ENCODE measurements around the gene TMEM184C.
A peak's percentile ranks its signal among the peaks of the same experiment; 100 is the strongest.

TMEM184C gene

DNA sequence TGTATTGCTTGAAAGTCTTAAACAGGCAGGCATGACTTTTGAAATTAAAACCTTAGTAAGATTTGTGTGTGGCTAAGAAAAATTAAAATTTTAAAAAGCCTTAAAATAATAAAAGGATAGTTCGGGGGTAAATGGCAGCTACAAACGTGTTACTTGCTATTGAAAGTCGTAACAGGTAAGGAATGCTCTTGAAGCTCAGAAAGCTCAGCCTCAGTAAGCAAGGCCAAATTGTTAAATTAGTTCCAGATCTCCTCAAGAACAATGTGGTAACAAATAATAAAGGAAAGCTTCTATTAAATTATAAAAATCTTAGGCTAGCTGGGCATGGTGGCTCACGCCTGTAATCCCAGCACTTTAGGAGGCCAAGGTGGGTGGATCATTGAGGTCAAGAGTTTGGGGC is 41.3 kb downstream of the TMEM184C start:
- ATAC-seq, result no peak

GRCh38 chr4:147674073-147674472 is 56.9 kb downstream of the TMEM184C start:
- no peak for ATAC-seq

DNA sequence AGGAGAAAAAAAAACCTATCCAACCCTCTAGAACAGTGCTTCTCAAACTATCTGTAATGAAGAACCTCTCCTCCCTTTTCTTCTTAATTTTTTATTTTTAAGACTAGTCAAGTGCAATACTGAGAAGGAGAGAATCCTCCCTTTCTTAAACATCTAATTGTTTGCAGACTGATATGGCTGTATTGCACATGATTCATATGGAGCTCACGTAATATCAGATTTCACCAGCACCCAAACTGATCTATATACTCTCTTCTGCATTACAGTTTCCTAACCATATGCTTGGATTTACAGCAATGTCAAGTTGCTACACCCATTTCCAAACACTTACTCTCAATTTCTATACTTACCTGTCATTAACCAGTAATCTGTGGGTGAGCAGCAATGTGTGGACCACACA is 57.3 kb downstream of the TMEM184C start:
- no peak for ATAC-seq

DNA sequence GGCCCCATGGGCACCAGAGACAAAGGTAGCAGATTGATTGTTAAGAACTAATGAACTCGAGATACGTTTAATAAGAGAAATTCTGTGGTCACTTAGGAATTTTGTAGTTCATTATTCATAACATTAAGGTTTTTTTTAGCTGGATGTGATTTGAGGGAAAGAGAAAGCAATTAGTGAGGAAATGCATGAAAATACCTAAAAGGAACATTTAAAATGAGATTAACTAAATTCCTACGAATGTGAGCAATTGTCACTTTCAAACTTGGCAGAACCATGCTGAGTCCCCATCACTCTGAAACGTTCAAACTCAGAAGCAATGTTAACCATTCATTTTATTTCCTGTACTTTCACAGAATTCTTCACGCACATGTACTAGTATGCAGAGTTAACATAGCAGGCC is 60.9 kb downstream of the TMEM184C start:
- ATAC-seq, result no peak

DNA sequence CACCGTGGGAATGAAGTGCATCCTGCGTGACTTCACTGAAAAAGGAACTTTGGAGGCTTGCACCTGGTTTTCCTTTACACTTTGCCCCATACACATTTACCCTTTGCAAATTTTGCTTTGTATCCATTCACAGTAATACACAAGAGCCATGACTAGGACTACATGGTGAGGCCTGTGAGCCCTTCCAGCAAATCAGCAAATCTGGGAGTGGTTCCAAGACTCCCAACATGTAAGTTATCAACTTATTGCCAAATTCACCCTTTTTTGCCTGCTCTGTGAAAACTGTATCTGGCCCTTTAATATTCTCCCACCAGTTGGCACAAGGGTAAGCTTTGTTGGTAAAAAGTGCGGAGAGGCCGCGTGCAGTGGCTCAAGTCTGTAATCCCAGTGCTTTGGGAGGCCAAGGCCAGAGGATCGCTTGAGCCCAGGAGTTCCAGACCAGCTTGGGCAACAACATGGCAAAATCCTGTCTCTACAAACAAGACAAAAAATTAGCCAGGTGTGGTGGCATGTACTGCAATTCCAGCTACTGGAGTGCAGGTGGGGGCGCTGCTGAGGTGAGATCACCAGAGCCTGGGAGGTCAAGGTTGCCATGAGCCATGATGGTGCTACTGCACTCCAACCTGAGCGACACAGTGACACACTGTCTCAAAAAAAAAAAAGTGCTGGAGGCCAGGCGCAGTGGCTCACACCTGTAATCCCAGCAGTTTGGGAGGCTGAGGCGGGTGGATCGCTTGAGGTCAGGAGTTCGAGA is 61.8 kb downstream of the TMEM184C start:
- ATAC-seq, result no peak

- ATAC-seq, result no peak
Measured at GRCh38 chr4:147682755-147683154, 65.6 kb downstream of the TMEM184C start.

DNA sequence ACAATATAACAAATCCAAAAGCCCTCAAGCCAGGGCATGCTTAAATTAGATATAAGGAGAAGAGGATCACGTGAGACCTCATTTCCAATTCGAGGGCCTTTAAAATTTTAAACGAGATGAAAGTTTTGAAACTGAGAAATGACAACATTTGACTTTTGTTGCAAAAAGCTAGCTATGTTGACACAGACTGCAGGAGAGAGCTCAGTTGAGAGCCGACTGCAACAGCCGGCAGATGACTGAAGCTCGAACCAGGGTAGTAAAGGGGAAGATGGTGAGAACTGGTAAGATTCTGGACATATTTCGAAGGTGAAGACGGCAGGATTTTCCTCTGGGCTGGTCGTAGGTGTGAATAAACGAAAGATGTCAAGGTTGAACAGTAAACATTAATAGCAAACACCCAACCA is 66.0 kb downstream of the TMEM184C start:
- no peak for ATAC-seq

DNA sequence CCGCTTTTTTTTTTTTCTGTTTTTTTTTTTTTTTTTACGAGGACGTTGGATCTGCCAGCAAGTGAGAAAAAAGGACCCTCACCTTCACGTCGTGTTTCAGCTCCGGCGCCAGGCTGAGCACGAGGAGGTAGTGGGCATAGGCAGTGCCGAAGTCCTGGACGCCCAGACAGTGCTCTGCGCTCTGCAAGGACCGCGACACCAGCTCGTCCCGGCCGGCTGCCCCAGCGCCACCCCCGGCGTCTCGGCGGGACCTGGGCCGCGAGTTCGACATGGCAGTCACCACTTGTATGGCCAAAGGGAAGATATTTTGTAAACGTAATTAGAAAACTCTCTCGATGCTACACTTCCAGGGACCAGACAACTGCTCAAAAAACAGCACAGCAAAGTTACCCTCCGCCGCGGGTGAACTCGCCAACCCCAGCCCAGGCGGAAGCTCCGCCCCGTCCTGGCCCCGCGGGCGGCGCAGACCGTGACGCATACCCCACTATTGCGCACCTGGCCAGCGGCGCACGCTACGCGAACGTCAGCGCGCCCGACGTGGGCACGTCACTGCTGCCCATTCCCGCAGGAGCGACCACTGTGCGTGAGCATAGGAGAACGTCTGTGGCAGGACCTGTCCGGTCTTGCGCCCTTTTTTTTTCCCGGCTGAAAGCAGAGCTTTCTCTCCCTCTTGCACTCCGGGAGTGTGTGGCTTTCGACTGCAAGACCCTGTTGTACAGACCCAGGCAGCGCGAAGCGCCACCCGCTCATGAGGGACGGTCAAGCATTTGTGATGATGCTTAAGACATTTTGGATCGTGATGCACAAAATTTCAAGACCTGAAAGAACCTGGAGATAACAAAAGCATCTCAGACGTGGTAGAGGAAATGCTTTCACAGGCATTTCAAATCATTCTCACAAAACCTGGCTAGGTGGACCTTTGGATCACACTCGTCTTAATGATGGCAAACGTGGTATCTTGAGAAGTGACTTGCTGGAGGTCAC is 66.8 kb downstream of the TMEM184C start, which contains the start of gene PRMT9:
PRMT9 (minus strand) TSS at position 447 of the 984 bp plus-strand sequence; CDS start at position 271, 176 bp downstream.
- peak; percentile 100 for ATAC-seq

DNA sequence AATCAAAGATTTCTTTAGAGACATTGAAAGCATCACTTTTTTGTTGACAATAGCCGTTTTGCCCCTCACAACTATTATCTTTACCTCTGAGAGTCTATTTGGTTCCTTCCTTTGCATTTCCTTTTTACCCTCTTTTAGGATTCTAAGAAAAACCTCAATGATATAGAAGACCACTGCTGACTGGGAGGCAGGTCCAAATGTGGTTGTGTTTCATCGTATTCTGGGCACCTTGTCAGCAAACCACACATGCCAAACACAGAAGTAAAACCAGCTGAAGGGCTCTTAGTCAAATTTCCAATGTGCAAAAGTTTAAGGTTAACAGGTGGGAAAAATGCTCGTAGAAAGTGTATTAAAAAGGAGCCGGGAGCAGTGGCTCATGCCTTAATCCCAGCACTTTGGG is 71.9 kb downstream of the TMEM184C start:
- ATAC-seq, result peak in 1 of 2 donors; percentile 22

- no peak for ATAC-seq
Measured at GRCh38 chr4:147691820-147692219, 74.6 kb downstream of the TMEM184C start.

GRCh38 chr4:147693218-147693617 is 76.0 kb downstream of the TMEM184C start:
- ATAC-seq, result no peak

GRCh38 chr4:147696866-147697265 is 79.7 kb downstream of the TMEM184C start:
- ATAC-seq, result no peak

- ATAC-seq, result no peak
Measured at GRCh38 chr4:147704846-147705245, 87.6 kb downstream of the TMEM184C start.

GRCh38 chr4:147707892-147708672 is 90.9 kb downstream of the TMEM184C start:
- no peak for ATAC-seq

- ATAC-seq, result no peak
Measured at GRCh38 chr4:147709999-147710398, 92.8 kb downstream of the TMEM184C start.

DNA sequence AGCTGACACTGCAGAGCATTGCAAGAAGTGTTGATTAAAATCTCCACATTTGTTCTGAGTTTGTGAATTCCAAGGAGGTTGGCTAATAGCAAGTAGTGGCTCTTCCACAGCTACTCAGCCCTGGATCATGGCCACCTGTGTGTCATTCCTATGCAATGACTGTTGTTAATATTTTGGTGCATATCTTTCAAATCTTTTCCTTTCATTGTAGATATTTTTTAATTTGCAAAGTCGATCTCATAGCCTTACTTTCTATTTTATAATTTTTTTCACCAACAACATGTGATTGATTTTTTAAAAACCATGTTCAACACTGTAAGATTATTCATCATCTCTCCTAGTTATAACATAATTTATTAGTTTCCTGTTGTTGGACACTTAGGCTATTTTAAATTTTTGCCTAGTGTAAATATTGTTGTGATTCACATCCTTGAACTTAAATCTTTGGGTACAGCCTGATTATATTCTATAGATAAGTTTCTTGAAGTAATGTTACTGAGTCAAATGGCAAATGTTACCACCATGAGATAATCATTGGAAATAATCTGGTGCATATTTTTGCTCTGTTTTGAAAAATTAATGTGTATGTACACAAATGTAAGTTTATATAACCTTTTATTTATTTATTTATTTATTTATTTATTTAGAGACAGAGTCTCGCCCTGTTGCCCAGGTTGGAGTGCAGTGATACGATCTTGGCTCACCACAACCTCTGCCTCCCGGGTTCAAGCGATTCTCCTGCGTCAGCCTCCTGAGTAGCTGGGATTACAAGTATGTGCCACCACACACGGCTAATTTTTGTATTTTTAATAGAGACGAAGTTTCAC is 97.6 kb downstream of the TMEM184C start:
- no peak for ATAC-seq

DNA sequence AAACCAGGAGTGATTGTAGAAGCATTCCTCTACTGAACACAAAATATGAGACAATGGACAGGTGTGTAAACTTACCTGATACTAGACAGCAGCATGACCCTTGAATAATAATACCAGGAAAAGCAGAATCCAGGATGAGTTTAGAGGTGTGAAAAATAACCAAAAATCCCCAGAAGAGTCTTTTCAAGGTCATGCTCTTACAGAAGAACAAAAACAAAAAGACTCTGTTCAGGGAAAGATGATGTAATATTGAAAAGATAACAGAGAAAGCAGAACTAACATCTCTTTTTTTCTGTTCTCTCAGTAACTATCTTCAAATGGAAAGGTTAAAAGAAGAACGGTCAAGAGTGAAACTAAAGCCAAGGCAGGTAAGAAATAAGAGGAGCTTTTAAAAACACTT is 100.7 kb downstream of the TMEM184C start:
- no peak for ATAC-seq

Measured in activated CD4-positive, CD25-positive, alpha-beta regulatory T cell treated with anti-CD3 and anti-CD28 coated beads, Interleukin-2, amount 50 U/mL, for 24 hours (primary cell).